HG02884 (cell line): ENCODE measurements around the gene ZNF433.
"Not testable (repeated sequence)": the region's sequence is repeated elsewhere in the genome, so short reads cannot be mapped to it uniquely, and the experiment has no call there.

ENCODE experiments used
- ATAC-seq: cut with Tn5 transposase; IDR thresholded peaks from one replicate; pipeline ENCODE4 v1.9.1; 2021; ENCODE audit warnings: mild to moderate bottlenecking, moderate library complexity; ENCODE audit not compliant: unreplicated experiment

ZNF433 gene

GRCh38 chr19:12035220-12036172, at the start of gene ZNF433:
TSS of gene ZNF433 (minus strand) at chr19:12035679. CDS start at chr19:12035539, 140 bp downstream.
- ATAC-seq, result no peak

DNA sequence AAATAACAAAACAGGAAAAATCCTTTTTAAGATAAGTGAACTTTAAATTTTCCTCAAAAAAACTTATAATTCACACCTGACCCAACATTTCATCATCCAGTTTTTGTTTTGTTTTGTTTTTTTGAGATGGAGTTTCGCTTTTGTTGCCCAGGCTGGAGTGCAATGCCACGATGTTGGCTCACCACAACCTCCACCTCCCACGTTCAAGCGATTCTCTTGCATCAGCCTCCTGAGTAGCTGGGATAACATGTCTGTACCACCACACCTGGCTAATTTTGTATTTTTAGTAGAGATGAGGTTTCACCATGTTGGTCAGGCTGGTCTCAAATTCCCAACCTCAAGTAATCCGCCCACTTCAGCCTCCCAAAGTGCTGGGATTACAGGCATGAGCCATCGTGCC, 47.9 kb upstream of the ZNF433 start:
- not testable (repeated sequence) for ATAC-seq

DNA sequence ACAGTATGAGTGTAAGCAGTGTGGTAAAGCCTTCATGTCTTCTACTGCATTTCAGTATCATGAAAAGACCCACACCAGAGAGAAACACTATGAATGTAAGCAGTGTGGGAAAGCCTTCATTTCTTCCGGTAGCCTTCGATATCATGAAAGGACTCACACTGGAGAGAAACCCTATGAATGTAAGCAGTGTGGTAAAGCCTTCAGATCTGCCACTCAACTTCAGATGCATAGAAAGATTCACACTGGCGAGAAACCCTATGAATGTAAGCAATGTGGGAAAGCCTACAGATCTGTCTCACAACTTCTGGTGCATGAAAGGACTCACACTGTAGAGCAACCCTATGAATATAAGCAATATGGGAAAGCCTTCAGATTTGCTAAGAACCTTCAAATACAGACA, 41.9 kb upstream of the ZNF433 start:
- no peak for ATAC-seq

GRCh38 chr19:12076331-12076730, 40.9 kb upstream of the ZNF433 start:
- not testable (repeated sequence) for ATAC-seq

- ATAC-seq, result no peak
Observed at GRCh38 chr19:12075538-12076139, 40.2 kb upstream of the ZNF433 start.

DNA sequence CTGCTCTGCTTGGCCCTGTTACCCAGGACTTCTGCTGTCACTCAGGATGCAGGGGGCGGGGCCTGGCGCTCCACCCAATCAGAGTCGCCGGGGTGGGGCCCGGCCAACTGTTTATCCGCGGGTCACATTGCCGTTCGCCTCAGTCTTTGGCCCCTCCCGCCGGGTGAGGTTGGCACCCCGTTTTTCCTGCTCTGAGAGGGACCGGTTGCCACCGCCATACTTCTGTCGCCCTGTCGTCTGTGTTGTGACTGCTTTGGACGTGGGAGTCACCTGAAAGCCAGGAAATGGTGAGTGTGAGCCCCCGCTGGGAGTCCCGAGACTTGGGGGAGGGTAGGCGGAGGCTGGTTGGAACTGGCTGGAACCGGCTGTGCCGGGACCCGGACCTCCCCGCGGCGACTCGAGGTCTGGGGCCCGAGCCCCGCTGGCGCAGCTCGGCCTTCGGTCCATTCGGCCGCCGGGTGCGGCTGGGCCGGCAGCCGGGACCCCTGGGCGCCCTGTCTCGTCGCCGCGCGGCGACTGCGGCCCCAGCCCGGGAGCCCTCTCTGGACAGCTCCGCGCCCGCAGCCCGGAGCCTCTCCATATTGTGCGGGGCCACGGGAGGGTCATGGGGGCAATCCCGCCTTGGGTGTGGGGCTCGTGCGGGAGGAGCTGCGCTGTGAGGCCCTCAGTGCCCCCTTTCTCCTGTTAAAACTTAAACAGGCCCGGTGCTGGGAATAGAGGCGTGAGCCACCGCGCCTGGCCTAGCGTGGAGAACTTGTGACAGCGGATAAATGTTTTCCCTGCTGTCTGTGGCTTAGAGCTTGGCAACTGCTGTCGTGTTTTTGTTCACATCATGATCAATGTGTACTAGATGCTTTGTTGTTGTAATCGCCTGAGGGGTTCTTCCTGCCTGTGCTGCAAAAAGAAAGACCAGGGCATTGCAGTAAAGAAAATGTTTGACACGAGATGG, 29.4 kb upstream of the ZNF433 start, which contains the start of gene ZNF844:
Gene ZNF844 (plus strand): TSS at position 142 of the 949 bp plus-strand sequence. CDS start 143 bp downstream, at position 285.
- peak; percentile 73 for ATAC-seq

DNA sequence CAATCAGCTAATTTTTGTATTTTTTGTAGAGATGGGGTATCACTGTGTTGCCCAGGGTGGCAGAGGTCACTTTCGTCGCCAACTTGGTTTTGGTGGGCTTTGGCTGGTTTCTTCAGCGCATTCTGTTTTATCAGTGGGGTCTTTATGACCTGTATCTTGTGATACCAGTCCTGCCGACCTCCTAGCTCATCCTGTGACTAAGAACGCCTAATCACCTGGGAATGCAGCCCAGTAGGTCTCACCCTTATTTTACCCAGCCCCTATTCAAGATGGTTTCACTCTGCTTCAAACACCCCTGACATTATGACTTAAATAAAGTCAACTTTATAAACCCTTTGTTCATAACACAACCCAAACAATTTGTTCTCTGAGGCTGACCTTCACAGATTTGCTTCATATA, 20.3 kb upstream of the ZNF433 start:
- ATAC-seq, result no peak

GRCh38 chr19:12052497-12053169, 17.2 kb upstream of the ZNF433 start, which contains the start of gene ZNF878:
TSS of gene ZNF878 (minus strand) at chr19:12052961. CDS start at chr19:12052801, 160 bp downstream.
- ATAC-seq, result peak; percentile 78

DNA sequence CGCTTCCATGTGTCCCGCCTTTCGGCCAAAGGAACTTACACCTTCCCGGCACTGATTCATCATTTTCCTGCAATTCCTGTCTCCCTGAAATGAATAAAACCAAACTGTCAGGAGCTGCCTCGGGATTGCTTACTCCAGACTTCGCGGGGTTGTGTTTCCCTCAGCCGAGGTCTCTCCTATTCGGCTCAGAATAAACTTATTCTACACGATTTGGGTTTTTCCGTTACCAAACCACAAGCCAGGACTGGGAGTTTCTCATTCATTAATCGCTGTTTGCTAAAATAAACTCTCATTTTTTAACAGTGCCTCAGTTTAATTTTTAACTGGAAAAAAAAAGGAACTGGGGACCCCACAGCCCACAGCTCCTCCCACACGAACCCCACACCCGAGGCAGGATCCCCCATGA, 16.6 kb upstream of the ZNF433 start:
- no peak for ATAC-seq

DNA sequence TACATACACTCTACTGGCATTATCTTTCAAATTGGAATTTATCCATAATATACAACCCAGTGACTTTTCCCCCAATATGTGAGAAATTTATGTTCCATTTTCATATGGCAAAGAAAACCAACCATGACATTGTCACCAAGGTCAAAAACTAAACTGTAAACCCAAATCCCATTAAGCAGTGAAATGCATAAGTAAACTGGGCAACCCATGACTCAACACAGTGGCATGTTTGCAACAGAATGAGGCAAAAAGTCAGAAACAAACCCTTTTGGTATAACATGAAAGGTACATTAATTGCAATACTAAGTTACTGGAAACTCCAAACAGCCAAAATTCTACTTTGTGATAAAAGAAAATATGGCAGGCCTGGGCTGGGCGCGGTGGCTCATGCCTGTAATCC, 12.4 kb upstream of the ZNF433 start:
- no peak for ATAC-seq

- no peak for ATAC-seq
Observed at GRCh38 chr19:12043752-12044422, 8.4 kb upstream of the ZNF433 start.

- no peak for ATAC-seq
Observed at GRCh38 chr19:12042893-12043292, 7.4 kb upstream of the ZNF433 start.

- no peak for ATAC-seq
Observed at GRCh38 chr19:12034620-12035019, 859 bp downstream of the ZNF433 start.

DNA sequence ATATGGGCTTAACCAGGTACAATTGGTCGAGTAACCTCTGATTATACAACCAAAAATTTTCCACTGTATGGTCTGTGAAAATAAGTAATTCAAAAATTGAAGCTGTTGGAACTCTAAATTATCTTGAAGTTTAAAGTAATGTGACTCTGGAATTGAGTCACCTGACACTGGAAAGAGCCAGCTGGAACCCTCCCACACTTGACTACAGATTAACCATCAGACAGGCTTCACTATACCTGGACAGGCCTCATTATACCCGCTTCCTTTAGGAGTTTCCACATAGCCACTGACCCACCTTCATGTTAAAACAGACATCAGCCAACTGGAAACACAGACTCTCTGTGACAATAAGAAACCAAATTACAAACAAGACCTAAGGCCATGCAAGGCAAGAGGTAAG, 1.3 kb downstream of the ZNF433 start:
- no peak for ATAC-seq

DNA sequence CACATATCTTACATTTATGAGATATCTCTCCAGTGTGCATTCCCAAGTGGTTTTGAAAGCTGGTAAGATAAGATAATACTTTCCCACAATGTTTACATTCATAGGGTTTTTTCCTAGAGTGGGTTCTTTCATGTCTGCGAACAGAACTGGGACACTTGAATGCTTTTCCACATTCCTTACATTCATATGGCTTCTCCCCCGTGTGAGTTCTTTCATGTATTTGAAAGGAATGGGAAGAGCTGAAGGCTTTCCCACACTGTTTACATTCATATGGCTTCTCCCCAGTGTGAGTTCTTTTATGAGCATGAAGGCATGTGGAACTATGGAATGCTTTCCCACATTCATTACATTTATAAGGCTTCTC, 19.7 kb downstream of the ZNF433 start:
- ATAC-seq, result no peak

GRCh38 chr19:12015015-12015752, 20.3 kb downstream of the ZNF433 start:
- no peak for ATAC-seq

- no peak for ATAC-seq
Observed at GRCh38 chr19:12000152-12000981, 35.1 kb downstream of the ZNF433 start.

- ATAC-seq, result no peak
Observed at GRCh38 chr19:11995174-11995573, 40.3 kb downstream of the ZNF433 start.
